Stomach (tissue), 19 donors: ENCODE measurements around the gene TUT1. TPM values are rescaled to one million over a fixed set of nuclear protein-coding genes. Genes with fewer than 3 reads are reported as not detected.

Experiments
- DNase-seq, 2 donors: peaks; one replicate each; pipeline versions ENCODE4 v3.0.0 to v3.0.0-alpha.2; 2013 to 2019
- H3K27ac ChIP-seq, 5 donors: fragments of 200-600 bp in 4 of 5; sonication (generic) in 4 of 5; one replicate each; pipeline ENCODE4 v1.5.1; 2013 to 2019; ENCODE audit warnings: mild to moderate bottlenecking in 1 of 5, moderate library complexity in 1 of 5
- H3K27me3 ChIP-seq, 3 donors: fragments of 200-600 bp; sonication (generic); one replicate each; pipeline ENCODE4 v1.5.1; 2017 to 2019; ENCODE audit warnings: mixed run types in 1 of 3
- H3K36me3 ChIP-seq, 4 donors: fragments of 200-600 bp; sonication (generic); 1 replicate in 3 of 4; 2 replicates in 1 of 4; pipeline ENCODE4 v1.5.1; 2016 to 2019
- H3K4me1 ChIP-seq, 4 donors: fragments of 200-600 bp; sonication (generic); one replicate each; pipeline ENCODE4 v1.5.1; 2016 to 2019
- H3K4me3 ChIP-seq, 4 donors: fragments of 200-600 bp; sonication (generic) in 3 of 4; one replicate each; pipeline ENCODE4 v1.5.1; 2016 to 2019; ENCODE audit warnings: mild to moderate bottlenecking in 1 of 4
- H3K9me3 ChIP-seq, 4 donors: fragments of 200-600 bp; sonication (generic); one replicate each; pipeline ENCODE4 v1.5.1; 2016 to 2019
- CTCF ChIP-seq, 7 experiments: fragments of 450-650 bp in 4 of 7; fragments of 200-600 bp in 3 of 7; sonication (generic) in 3 of 7; IDR thresholded peaks; one replicate each; pipeline ENCODE4 v1.5.1; 2016 to 2019; ENCODE audit warnings: antibody characterized with exemption in 7 of 7, control low read depth in 2 of 7, mild to moderate bottlenecking in 1 of 7
- EP300 ChIP-seq: sonication (generic); formaldehyde crosslinking; IDR thresholded peaks from one replicate; pipeline ENCODE4 v1.6.1; 2017; ENCODE audit warnings: antibody characterized with exemption
- POLR2A ChIP-seq, 4 donors: fragments of 450-650 bp; IDR thresholded peaks; one replicate each; pipeline ENCODE4 v1.6.1; 2016; ENCODE audit warnings: antibody characterized with exemption in 4 of 4, control low read depth in 2 of 4, mild to moderate bottlenecking in 1 of 4, moderate library complexity in 1 of 4
- POLR2AphosphoS5 ChIP-seq, 3 donors: sonication (generic); formaldehyde crosslinking; IDR thresholded peaks; one replicate each; pipeline ENCODE4 v1.6.1; 2016; ENCODE audit warnings: antibody characterized with exemption in 3 of 3
- WGBS, 5 donors: extraction: QIAGEN DNeasy Blood & Tissue Kit in 3 of 5; methylation state at CpG; one replicate each; pipeline versions ENCODE4 v1.1.5 to v1.1.7; 2013 to 2018; 5-methylcytosine and 5-hydroxymethylcytosine counted together
- intact Hi-C: fragments of 100-400 bp; cut with DNase I; formaldehyde crosslinking; loops from one replicate; pipeline ENCODE4 v1.15.1; 2023; ENCODE audit warnings: low total_unique reads
- long read RNA-seq, 10 donors: transcript quantifications; one replicate each; lab custom pipeline, GENCODE V29; 2026
- polyA plus RNA-seq, 3 donors: library from polyadenylated mRNA; stranded (reverse); fragments of 200-250 nt; gene quantifications; one replicate each; pipeline ENCODE4 v1.2.3, GENCODE V29; 2013
- total RNA-seq, 5 donors: library from RNA; depleted of rRNA; stranded (reverse); fragments of >200 nt; gene quantifications; one replicate each; pipeline versions ENCODE4 v1.1.0 to v1.2.3, GENCODE V29; 2014 to 2016
- donor health status: healthy with polysubstance abuse.
- donor health status: Bipolar disorder and iron deficiency.
- donor health status: healthy.

The TUT1 gene
- total RNA-seq (10 to 100 TPM in 3 of 5 donors, 1 to 10 TPM in 2; 6.1 to 36.2 (median 12.3) TPM), polyA plus RNA-seq (10 to 100 TPM; 13.3 to 18.9 (median 16.3) TPM)
- long read RNA-seq, donor 1, partial matches to known transcripts: 0 of 1 reads
- long read RNA-seq, donor 1, other reads (novel, unspliced or antisense): 0 of 1 reads
- long read RNA-seq, donor 2, partial matches to known transcripts: 0 of 4 reads
- long read RNA-seq, donor 2, other reads (novel, unspliced or antisense): 0 of 4 reads
- long read RNA-seq, donor 3: 0 reads
- long read RNA-seq, donor 4: 0 reads
- long read RNA-seq, donor 5, partial matches to known transcripts: 0 of 3 reads
- long read RNA-seq, donor 5, other reads (novel, unspliced or antisense): 0 of 3 reads
- long read RNA-seq, donor 6, partial matches to known transcripts: 0 of 9 reads
- long read RNA-seq, donor 6, other reads (novel, unspliced or antisense): 0 of 9 reads
- long read RNA-seq, donor 7, partial matches to known transcripts: 0 of 2 reads
- long read RNA-seq, donor 7, other reads (novel, unspliced or antisense): 0 of 2 reads
- long read RNA-seq, donor 8: 0 reads
- long read RNA-seq, donor 9: 0 reads
- long read RNA-seq, donor 10, partial matches to known transcripts: 0 of 2 reads
- long read RNA-seq, donor 10, other reads (novel, unspliced or antisense): 0 of 2 reads

DNA sequence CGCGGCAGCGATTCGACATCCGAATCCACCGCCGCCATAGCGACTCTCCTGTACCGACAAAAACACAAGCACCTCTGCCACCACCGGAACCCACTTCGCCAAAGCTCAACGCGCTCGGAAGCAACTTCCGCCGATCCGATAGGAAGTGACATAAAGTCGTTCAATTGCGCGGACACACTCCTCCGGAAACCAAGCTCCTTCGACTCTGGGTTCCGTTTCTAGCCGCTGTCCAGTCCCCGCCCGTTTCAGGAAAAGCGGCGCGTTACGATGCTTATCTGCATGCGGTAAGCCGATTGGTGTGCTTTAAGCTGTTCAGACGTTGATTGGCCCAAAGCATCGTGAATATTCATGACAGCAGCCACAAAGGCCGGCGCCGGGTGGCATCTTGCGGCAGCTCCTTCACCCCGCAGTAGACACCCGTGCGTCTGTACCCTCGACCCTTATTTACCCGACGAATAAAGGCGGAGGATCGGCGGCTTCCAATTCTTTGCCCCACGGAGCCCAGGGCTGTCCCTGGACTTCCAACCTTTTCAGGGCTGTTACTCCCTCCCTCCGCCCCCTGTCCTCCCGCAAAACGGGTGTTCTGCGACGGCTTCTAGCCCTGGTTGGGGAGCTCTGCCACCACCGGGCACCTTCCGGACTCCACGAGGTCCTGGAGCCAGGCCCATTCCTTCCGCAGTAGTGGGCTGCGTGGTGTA is at the start of gene TUT1:
Gene TUT1 (minus strand): TSS at position 76 of the 698 bp plus-strand sequence. CDS start 38 bp downstream, at position 38.
- Histone ChIP-seq H3K9me3 (no peaks in the 10 kb centered on the region), H3K4me3 (peak within 1 kb of the TSS; percentile 66 to 87 (median 68)), H3K27me3 (no peaks in the 10 kb centered on the region), H3K27ac (peak within 1 kb of the TSS; percentile 87 to 100 (median 97)), H3K36me3 (peaks cover 35 to 61% (median 55%) of the 10 kb centered on the region in 4 donors), H3K4me1 (peaks cover 43 to 67% (median 53%) of the 10 kb centered on the region in 4 donors)
- 0 to 1% (median 0%) methylated on average over 39 to 58 of the region's 58 CpGs for WGBS, 5 donors
- intact Hi-C loops: no loop called here
- peak; percentile 96 to 99 (median 98) for TF ChIP-seq POLR2AphosphoS5 (IDR thresholded peaks at IDR 0.05)
- peak in 1 of 4 donors; percentile 64 for TF ChIP-seq POLR2A (IDR thresholded peaks at IDR 0.05)
- no peak for TF ChIP-seq EP300
- peak in 1 of 7 experiments; percentile 10 for TF ChIP-seq CTCF (IDR thresholded peaks at IDR 0.05)
- DNase-seq: peak; percentile 97 to 99

- H3K27me3 ChIP-seq: no peaks in the 10 kb centered on the region
- peaks cover 6 to 12% (median 10%) of the 10 kb centered on the region in 4 donors for H3K4me1 ChIP-seq
- peak overlapping the region in 1 of 5 donors; percentile 7 for H3K27ac ChIP-seq
- intact Hi-C loops: no loop called here
- no peak for DNase-seq
- TF ChIP-seq EP300: no peak
- no peak for TF ChIP-seq POLR2AphosphoS5 (IDR thresholded peaks at IDR 0.05)
- TF ChIP-seq CTCF (IDR thresholded peaks at IDR 0.05): no peak
- no peak for TF ChIP-seq POLR2A (IDR thresholded peaks at IDR 0.05)
- no peaks in the 10 kb centered on the region for H3K9me3 ChIP-seq
- H3K36me3 ChIP-seq: peaks cover 74 to 100% (median 100%) of the 10 kb centered on the region in 4 donors
- 46 to 69% (median 53%) methylated on average over 6 of the region's 6 CpGs for WGBS, 5 donors
- H3K4me3 ChIP-seq: no peak overlapping the region
Observed at GRCh38 chr11:62632492-62632891, 41.2 kb upstream of the TUT1 start.

- no peaks in the 10 kb centered on the region for H3K27me3 ChIP-seq
- H3K27ac ChIP-seq: no peak overlapping the region
- WGBS, 5 donors: 77 to 94% (median 83%) methylated on average over 3 of the region's 3 CpGs
- intact Hi-C loops: no loop called here
- H3K4me3 ChIP-seq: no peak overlapping the region
- peaks cover 76 to 84% (median 81%) of the 10 kb centered on the region in 4 donors for H3K36me3 ChIP-seq
- TF ChIP-seq CTCF (IDR thresholded peaks at IDR 0.05): no peak
- TF ChIP-seq EP300: no peak
- TF ChIP-seq POLR2A (IDR thresholded peaks at IDR 0.05): no peak
- TF ChIP-seq POLR2AphosphoS5 (IDR thresholded peaks at IDR 0.05): no peak
- no peak for DNase-seq
- H3K4me1 ChIP-seq: peaks cover under 1 to 7% (median 3%) of the 10 kb centered on the region in 4 donors
- no peaks in the 10 kb centered on the region for H3K9me3 ChIP-seq
Observed at GRCh38 chr11:62627713-62628112, 36.4 kb upstream of the TUT1 start.
